Loucy (cell line): ENCODE results near the gene EIF1AX.

Experiments
- CTCF ChIP-seq: fragments of 200-600 bp; sonication (generic); conservative IDR thresholded peaks from 2 replicates; pipeline ENCODE4 v1.5.1; 2014; ENCODE audit warnings: mild to moderate bottlenecking, antibody characterized with exemption, low read length
- EZH2phosphoT487 ChIP-seq: fragments of 200-600 bp; IDR thresholded peaks from 2 replicates; pipeline ENCODE4 v1.6.1; 2018; ENCODE audit warnings: antibody characterized with exemption, mild to moderate bottlenecking, moderate library complexity, borderline replicate concordance

- TF ChIP-seq CTCF (no peak), EZH2phosphoT487 (no peak)
Observed at GRCh38 chrX:20116087-20116576, 25.5 kb downstream of the EIF1AX start.
